K562 (cell line): ENCODE measurements around the gene TARBP2. TPM values are rescaled to one million over a fixed set of nuclear protein-coding genes. Genes with fewer than 3 reads are reported as not detected.

Experiments used
- ATAC-seq: fragments of 200-7000 bp; cut with Tn5 transposase; 3 replicates; pipeline ENCODE4 v1.9.1; 2020; ENCODE audit warnings: moderate library complexity
- BruUV-seq: library from RNA; stranded (reverse); fragments of 400-500 nt; replicated peaks from 2 replicates; lab custom pipeline; 2021; lab: Mats Ljungman, UMichigan
- CTCF ChIA-PET: fragments of 300-600 bp; formaldehyde crosslinking; extraction: SDS; loops from one replicate; lab custom pipeline; 2021; ENCODE audit warnings: low intra/inter-chr PET ratio; lab: Yijun Ruan, JAX
- POLR2A ChIA-PET: fragments of 300-600, 350-650 bp; sonication (Branson Sonifier 250); formaldehyde crosslinking; extraction: SDS; loops from one replicate; lab custom pipeline; 2021; ENCODE audit warnings: antibody characterized with exemption, inconsistent platforms; lab: Yijun Ruan, JAX
- DNase-seq, 4 experiments: peaks; one replicate each; pipeline versions ENCODE4 v3.0.0 to v3.0.0-alpha.2; 2011 to 2018; ENCODE audit warnings: low spot score in 3 of 4, mixed read lengths in 3 of 4; ENCODE audit errors: extremely low read depth in 1 of 4
- FAIRE-seq: peaks from 2 replicates; lab custom pipeline; 2011; peaks lifted over from hg19 to GRCh38; lab: Jason Lieb, UNC
- H2AFZ ChIP-seq: 2 replicates; pipeline ENCODE4 v1.6.0; 2011; ENCODE audit warnings: low read depth, low read length, control low read depth, inconsistent platforms
- H3K27ac ChIP-seq: fragments of 200-600 bp; 3 replicates; pipeline ENCODE4 v1.8.0; 2011; ENCODE audit warnings: low read depth, mild to moderate bottlenecking, control low read depth, inconsistent platforms, low read length, moderate library complexity, mixed read lengths; ENCODE audit errors: extremely low read depth
- H3K27me3 ChIP-seq, 2 experiments: fragments of 300-600 bp in 1 of 2; 2 replicates in 1 of 2; 3 replicates in 1 of 2; pipeline versions ENCODE4 v1.6.0 to v1.8.0; 2011; ENCODE audit warnings: inconsistent platforms in 2 of 2, low read length in 2 of 2, mild to moderate bottlenecking in 1 of 2, mixed read lengths in 1 of 2, moderate library complexity in 1 of 2; ENCODE audit not compliant: control insufficient read depth in 2 of 2, insufficient read depth in 2 of 2
- H3K36me3 ChIP-seq: fragments of 300-600 bp; 3 replicates; pipeline ENCODE4 v1.8.0; 2011; ENCODE audit warnings: mild to moderate bottlenecking, low read length, inconsistent platforms; ENCODE audit not compliant: control insufficient read depth, insufficient read depth
- H3K4me1 ChIP-seq, 2 experiments: fragments of 200-600 bp in 1 of 2; replicated peaks in 1 of 2; 2 replicates in 1 of 2; 3 replicates in 1 of 2; pipeline versions ENCODE4 v1.5.1 to v1.8.0; 2011; ENCODE audit warnings: inconsistent platforms in 2 of 2, low read length in 2 of 2, mild to moderate bottlenecking in 1 of 2, mixed read lengths in 1 of 2, moderate library complexity in 1 of 2; ENCODE audit not compliant: control insufficient read depth in 2 of 2, insufficient read depth in 2 of 2
- H3K4me2 ChIP-seq: 2 replicates; pipeline ENCODE4 v1.6.1; 2011; ENCODE audit warnings: low read length, control low read depth, inconsistent platforms, mixed read lengths; ENCODE audit not compliant: insufficient read depth
- H3K4me3 ChIP-seq: fragments of 200-600 bp; sonication (generic), shearing (Covaris generic); 2 replicates; pipeline ENCODE4 v1.5.1; 2016; ENCODE audit warnings: control low read depth, inconsistent platforms
- H3K79me2 ChIP-seq: fragments of 200-600 bp; 3 replicates; pipeline ENCODE4 v1.8.0; 2011; ENCODE audit warnings: low read length, inconsistent platforms; ENCODE audit not compliant: control insufficient read depth, insufficient read depth
- H3K9ac ChIP-seq, 2 experiments: 2 replicates each; pipeline versions ENCODE4 v1.6.0 to v1.6.1; 2011; ENCODE audit warnings: low read depth in 2 of 2, low read length in 2 of 2, control low read depth in 1 of 2, inconsistent platforms in 1 of 2, mild to moderate bottlenecking in 1 of 2, mixed read lengths in 1 of 2; ENCODE audit not compliant: insufficient read depth in 1 of 2
- H3K9me1 ChIP-seq: one replicate; pipeline ENCODE4 v1.6.0; 2011; ENCODE audit warnings: inconsistent platforms, mild to moderate bottlenecking, low read length, moderate library complexity; ENCODE audit not compliant: control insufficient read depth, insufficient read depth
- H3K9me3 ChIP-seq: replicated peaks from 2 replicates; pipeline ENCODE4 v1.5.1; 2011; ENCODE audit warnings: low read depth, low read length, inconsistent platforms; ENCODE audit not compliant: control insufficient read depth, insufficient read depth
- H4K20me1 ChIP-seq: replicated peaks from 2 replicates; pipeline ENCODE4 v1.6.1; 2011; ENCODE audit warnings: low read length, inconsistent platforms, mixed read lengths; ENCODE audit not compliant: control insufficient read depth, insufficient read depth
- POLR2A ChIP-seq: fragments of 450-650 bp; conservative IDR thresholded peaks from 2 replicates; pipeline ENCODE4 v1.6.1; 2016
- PRDM10 ChIP-seq: fragments of 450-650 bp; IDR thresholded peaks from 2 replicates; pipeline ENCODE4 v1.6.1; 2018; ENCODE audit not compliant: partially characterized antibody
- RBFOX2 ChIP-seq: fragments of 200-400 bp; formaldehyde crosslinking; IDR thresholded peaks from 2 replicates; pipeline ENCODE4 v1.6.1; 2017; ENCODE audit warnings: low read depth, mild to moderate bottlenecking, low read length, moderate library complexity
- WGBS: fragments of 100-300 bp; shearing (Covaris generic); methylation state at CpG from one replicate; pipeline ENCODE4 v1.1.6; 2016; ENCODE audit warnings: low coverage, mixed read lengths; ENCODE audit not compliant: insufficient coverage; ENCODE audit errors: missing lambda C conversion rate; 5-methylcytosine and 5-hydroxymethylcytosine counted together
- in situ Hi-C: fragments of 300-500 bp; cut with MboI; formaldehyde crosslinking; loops from 4 replicates; pipeline ENCODE4 v1.15.0; 2018; ENCODE audit warnings: inconsistent platforms, mixed read lengths
- intact Hi-C: fragments of 100-400 bp; cut with micrococcal nuclease; formaldehyde crosslinking; loops from 2 replicates; pipeline ENCODE4 v1.14.2; 2022
- polyA plus RNA-seq, 8 experiments: library from polyadenylated mRNA; depleted of rRNA in 4 of 8; stranded (reverse) in 5 of 8; unstranded in 3 of 8; fragments of >200 nt; fragmentation: Nextera tagmentation in 2 of 8; fragmentation: Illumina TruSeq in 1 of 8; extraction: Ambion mirVana in 2 of 8; extraction: Trizol in 1 of 8; gene quantifications; 2 replicates each; pipeline versions ENCODE4 v1.2.1 to v1.2.3, GENCODE V29; 2011 to 2014; ENCODE audit warnings: inconsistent platforms in 1 of 8, missing spikeins in 1 of 8
- total RNA-seq, 7 experiments: library from RNA; depleted of rRNA in 6 of 7; stranded (reverse); fragments of >200 nt in 6 of 7; fragmentation: Illumina TruSeq in 2 of 7; extraction: Trizol in 2 of 7; gene quantifications; 2 replicates each; pipeline versions ENCODE4 v1.2.1 to v1.2.3, GENCODE V29; 2011 to 2021; ENCODE audit warnings: low replicate concordance in 1 of 7
- TF ChIP-seq, protein P1 (sequence below), 2 experiments: IDR thresholded peaks; 2 replicates each; pipeline ENCODE4 v1.6.1; 2011; ENCODE audit warnings: borderline replicate concordance in 1 of 2, control low read depth in 1 of 2, low read depth in 1 of 2, low read length in 1 of 2, mild to moderate bottlenecking in 1 of 2, mixed read lengths in 1 of 2, moderate library complexity in 1 of 2; ENCODE audit not compliant: insufficient read depth in 1 of 2, insufficient read length in 1 of 2, poor library complexity in 1 of 2, severe bottlenecking in 1 of 2; ENCODE audit errors: extremely low read depth in 1 of 2
- TF ChIP-seq, protein P2 (sequence below): fragments of 250-450 bp; sonication (Bioruptor Pico); IDR thresholded peaks from 2 replicates; pipeline ENCODE4 v1.5.0; 2022; ENCODE audit warnings: mild to moderate bottlenecking

TARBP2 gene
- total and polyA plus RNA-seq, 9 of the 15 experiments (the other 6 are each of a cell fraction or from before 2014, with no cell fraction given): 5.6 to 69.0 (median 44.6) TPM

- BruUV-seq: TSS peak; percentile 10
- in situ Hi-C loops: no loop called here
- 96% methylated on average over 2 of the region's 2 CpGs for WGBS
- Histone ChIP-seq H2AFZ (no peak overlapping the region), H3K9ac (no peak overlapping the region), H3K4me2 (no peak overlapping the region), H3K9me3 (no peaks in the 10 kb centered on the region), H3K4me3 (no peak overlapping the region), H3K79me2 (peaks cover 77% of the 10 kb centered on the region), H4K20me1 (peaks cover 21% of the 10 kb centered on the region), H3K4me1 (peaks cover 0 to 3% of the 10 kb centered on the region in 2 experiments; a peak in 2 of 5 replicates), H3K36me3 (peaks cover 100% of the 10 kb centered on the region), H3K27ac (no peak overlapping the region), H3K9me1 (no peaks in the 10 kb centered on the region), H3K27me3 (no peaks in the 10 kb centered on the region)
- ATAC-seq: no peak
- TF ChIP-seq, protein P1, sequence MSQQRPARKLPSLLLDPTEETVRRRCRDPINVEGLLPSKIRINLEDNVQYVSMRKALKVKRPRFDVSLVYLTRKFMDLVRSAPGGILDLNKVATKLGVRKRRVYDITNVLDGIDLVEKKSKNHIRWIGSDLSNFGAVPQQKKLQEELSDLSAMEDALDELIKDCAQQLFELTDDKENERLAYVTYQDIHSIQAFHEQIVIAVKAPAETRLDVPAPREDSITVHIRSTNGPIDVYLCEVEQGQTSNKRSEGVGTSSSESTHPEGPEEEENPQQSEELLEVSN (IDR thresholded peaks at IDR 0.05; ENCODE audit: borderline replicate concordance in 1 of 2, extremely low read depth in 1 of 2, insufficient read depth in 1 of 2, insufficient read length in 1 of 2, low read depth in 1 of 2, low read length in 1 of 2, poor library complexity in 1 of 2, severe bottlenecking in 1 of 2): no peak
- TF ChIP-seq RBFOX2: 0 out of 2 replicates have a peak, but pooled peaks have one; percentile 29
- DNase-seq: no peak
- intact Hi-C loops: no loop called here
- ChIA-PET POLR2A (interaction anchor here (1.4 to 8.8 kb wide), 4 partner anchors 7 to 33 kb away, joined by 4 to 99 read pairs (median 46); partner anchors contain the start of gene TARBP2), CTCF (no interaction called here)
- no peak for FAIRE-seq
These were observed 33.2 kb upstream of the TARBP2 start for GRCh38 chr12:53467880-53468279.

DNA sequence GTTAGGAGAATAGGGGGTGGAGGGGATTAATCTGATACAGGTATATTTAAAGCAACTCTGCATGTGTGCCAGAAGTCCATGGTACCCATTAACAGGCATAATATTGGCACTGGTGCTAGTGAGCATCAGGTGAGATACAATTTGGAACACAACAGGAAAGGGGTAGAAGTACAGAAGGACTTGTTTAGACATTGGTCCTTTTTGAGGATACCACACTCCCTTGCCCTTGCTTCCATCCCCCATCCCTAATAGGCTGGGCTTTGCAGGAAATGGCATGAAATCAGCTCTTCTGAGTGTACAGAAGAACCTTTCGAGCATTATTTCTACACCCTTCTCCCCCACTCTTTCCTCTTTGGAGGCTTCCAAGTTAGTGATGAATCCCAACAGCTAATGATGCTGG, 32.8 kb upstream of the TARBP2 start:
- H3K27ac ChIP-seq: no peak overlapping the region
- in situ Hi-C loops: no loop called here
- ATAC-seq: no peak
- ChIA-PET CTCF (no interaction called here), POLR2A (interaction anchor here (1.0 to 8.8 kb wide), 7 partner anchors 6 to 33 kb away, joined by 4 to 99 read pairs (median 5); partner anchors contain the start of gene TARBP2)
- H3K9me3 ChIP-seq: no peaks in the 10 kb centered on the region
- DNase-seq: no peak
- no peak overlapping the region for H2AFZ ChIP-seq
- peaks cover 100% of the 10 kb centered on the region for H3K36me3 ChIP-seq
- H3K79me2 ChIP-seq: peaks cover 75% of the 10 kb centered on the region
- BruUV-seq: no TSS peak
- intact Hi-C loops: no loop called here
- FAIRE-seq: no peak
- H3K9me1 ChIP-seq: no peaks in the 10 kb centered on the region
- H3K9ac ChIP-seq: no peak overlapping the region
- peaks cover 0 to 3% of the 10 kb centered on the region in 2 experiments; a peak in 2 of 5 replicates for H3K4me1 ChIP-seq
- H3K27me3 ChIP-seq: no peaks in the 10 kb centered on the region
- 100% methylated on average over 1 of the region's 1 CpG for WGBS
- peaks cover 19% of the 10 kb centered on the region for H4K20me1 ChIP-seq
- H3K4me2 ChIP-seq: no peak overlapping the region
- H3K4me3 ChIP-seq: no peak overlapping the region
- peak; percentile 62; the same call in 1 of the 2 replicates for TF ChIP-seq POLR2A
- TF ChIP-seq, protein P2, sequence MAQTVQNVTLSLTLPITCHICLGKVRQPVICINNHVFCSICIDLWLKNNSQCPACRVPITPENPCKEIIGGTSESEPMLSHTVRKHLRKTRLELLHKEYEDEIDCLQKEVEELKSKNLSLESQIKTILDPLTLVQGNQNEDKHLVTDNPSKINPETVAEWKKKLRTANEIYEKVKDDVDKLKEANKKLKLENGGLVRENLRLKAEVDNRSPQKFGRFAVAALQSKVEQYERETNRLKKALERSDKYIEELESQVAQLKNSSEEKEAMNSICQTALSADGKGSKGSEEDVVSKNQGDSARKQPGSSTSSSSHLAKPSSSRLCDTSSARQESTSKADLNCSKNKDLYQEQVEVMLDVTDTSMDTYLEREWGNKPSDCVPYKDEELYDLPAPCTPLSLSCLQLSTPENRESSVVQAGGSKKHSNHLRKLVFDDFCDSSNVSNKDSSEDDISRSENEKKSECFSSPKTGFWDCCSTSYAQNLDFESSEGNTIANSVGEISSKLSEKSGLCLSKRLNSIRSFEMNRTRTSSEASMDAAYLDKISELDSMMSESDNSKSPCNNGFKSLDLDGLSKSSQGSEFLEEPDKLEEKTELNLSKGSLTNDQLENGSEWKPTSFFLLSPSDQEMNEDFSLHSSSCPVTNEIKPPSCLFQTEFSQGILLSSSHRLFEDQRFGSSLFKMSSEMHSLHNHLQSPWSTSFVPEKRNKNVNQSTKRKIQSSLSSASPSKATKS (CRISPR knock-in tag): no peak
- 0 out of 2 replicates have a peak, but pooled peaks have one; percentile 20 for TF ChIP-seq RBFOX2
- peak; percentile 85 for TF ChIP-seq PRDM10
